GM21723 (cell line): ENCODE data around the gene MFSD12.

Experiments
- ATAC-seq: cut with Tn5 transposase; IDR thresholded peaks from one replicate; pipeline ENCODE4 v1.9.1; 2021; ENCODE audit warnings: mild to moderate bottlenecking, moderate library complexity; ENCODE audit not compliant: unreplicated experiment

Gene MFSD12

DNA sequence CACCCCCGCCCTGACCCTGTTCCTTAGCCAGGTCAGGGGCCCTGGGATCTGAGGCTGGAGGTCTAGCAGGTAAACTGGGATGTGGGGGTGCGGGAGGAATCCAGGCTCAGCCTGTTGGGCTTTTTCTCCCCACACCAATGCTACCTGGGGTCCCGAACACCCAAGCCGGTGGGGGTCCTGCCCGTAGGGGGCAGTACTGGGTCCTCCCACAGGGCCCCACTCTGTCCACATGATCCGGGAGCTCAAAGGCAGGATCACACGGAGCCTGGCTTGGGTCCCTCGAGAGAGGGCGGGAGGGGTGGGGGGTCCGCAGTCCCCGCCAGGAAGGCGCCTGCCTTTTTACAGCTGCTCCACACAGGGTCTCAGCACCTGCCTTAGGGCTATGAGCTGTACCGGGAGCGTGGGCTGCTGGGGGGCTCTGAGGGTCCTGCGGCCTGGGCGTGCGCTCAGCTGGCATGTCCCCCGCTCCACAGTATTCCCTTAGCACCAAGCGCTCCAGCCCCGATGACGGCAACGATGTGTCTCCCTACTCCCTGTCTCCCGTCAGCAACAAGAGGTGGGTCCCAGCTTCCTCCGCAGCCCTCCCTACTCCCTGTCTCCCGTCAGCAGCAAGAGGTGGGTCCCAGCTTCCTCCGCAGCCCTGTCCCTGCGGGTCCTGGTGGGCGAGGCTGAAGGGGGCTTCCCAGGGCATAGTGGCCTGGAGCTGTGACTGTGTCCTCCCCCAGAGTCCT is 30.7 kb downstream of the MFSD12 start:
- no peak for ATAC-seq

DNA sequence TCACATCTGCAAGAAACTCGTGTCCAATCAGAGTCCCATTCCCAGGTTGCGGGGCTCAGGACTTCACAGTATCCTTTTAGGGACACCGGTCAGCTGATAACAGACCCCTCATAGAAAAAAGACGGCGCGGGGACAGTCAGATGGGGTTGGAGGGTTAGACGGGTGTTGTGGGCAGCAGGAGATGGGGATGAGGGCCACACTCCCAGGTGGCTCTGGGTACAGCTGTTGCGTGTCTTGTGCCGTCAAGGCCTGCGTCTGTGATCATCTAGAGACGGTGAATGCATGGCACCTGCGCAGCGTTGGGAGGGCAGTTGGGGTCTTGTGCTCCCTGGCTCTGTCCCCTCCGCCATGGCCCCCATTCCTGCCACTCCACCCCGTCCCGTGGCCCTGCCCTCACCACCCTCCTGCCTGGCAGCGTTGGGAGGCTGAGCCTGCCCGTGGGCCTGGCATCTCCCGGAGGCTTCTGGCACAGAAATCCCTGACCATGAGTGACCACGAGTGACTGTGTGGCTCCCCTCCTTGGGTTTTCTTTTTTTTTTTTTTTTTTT is 32.4 kb downstream of the MFSD12 start:
- no peak for ATAC-seq

DNA sequence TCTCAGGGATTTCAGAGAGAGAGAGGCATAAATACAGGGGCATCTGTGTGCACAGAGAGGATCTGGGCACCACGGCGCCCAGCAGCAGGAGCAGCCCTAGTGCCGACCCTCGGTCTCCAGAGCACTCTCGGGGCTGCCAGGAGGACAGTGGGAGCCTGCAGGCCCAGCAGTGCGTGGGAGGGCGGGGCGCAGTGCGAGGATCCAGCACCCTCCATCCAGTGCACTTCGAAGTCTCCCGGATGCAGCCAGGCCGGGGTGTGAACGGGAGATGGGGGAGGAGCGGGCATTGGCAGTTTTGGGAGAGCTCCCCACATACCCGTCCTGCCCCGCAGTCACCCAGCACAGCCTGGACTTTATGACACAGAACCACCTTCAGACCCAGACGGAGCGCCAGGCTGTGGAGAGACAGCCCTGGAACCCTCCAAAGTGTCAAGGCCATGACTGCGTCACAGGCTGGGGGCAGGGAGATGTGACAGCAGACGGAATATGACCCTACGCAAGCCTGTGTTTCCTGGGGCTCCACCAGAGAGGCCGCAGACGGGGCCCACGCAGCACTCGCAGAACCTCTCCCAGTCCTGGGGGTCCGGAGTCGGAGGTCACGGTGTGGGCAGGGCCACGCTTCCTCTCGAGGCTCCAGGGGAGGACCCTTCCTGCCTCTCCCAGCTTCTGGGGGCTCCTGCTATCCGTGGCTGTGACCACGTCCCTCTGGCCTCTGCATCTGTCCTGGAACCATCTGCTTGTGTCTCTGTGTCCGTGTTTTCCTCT is 33.1 kb downstream of the MFSD12 start:
- ATAC-seq: no peak

DNA sequence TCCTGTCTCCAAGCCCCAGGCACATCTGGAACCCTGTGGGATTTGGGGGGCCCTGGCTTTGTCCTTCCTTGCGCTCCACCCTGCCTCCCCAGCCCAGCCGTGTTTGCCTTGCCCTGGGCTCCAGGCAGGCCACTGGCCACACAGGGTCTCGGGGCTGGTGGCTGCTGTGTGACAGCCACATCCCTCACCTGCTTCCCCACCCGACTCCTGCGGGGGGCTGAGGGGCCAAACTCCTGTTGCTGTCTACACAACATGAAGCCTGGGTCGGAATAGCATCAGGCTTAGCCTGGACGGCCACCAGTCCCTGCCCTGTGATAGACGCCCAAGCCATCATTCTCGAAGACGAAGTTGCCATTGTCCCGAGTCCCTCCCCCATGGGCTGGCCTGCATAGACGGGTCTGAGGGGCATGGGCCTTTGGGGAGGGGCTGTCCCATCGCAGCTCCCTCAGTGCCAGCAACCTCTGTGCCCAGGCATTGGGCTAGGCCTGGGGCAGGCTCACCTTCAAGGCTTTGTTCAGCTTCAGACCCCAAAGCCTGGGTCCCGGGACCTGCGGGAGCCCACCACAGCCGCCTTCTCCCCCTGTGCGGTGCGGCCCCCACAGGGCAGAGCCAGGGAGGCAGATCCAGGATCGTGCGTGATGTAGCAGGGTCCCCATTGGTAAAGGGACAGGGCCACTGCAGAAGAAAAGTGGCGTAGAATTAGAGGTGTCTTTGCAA is 33.9 kb downstream of the MFSD12 start:
- ATAC-seq: no peak

DNA sequence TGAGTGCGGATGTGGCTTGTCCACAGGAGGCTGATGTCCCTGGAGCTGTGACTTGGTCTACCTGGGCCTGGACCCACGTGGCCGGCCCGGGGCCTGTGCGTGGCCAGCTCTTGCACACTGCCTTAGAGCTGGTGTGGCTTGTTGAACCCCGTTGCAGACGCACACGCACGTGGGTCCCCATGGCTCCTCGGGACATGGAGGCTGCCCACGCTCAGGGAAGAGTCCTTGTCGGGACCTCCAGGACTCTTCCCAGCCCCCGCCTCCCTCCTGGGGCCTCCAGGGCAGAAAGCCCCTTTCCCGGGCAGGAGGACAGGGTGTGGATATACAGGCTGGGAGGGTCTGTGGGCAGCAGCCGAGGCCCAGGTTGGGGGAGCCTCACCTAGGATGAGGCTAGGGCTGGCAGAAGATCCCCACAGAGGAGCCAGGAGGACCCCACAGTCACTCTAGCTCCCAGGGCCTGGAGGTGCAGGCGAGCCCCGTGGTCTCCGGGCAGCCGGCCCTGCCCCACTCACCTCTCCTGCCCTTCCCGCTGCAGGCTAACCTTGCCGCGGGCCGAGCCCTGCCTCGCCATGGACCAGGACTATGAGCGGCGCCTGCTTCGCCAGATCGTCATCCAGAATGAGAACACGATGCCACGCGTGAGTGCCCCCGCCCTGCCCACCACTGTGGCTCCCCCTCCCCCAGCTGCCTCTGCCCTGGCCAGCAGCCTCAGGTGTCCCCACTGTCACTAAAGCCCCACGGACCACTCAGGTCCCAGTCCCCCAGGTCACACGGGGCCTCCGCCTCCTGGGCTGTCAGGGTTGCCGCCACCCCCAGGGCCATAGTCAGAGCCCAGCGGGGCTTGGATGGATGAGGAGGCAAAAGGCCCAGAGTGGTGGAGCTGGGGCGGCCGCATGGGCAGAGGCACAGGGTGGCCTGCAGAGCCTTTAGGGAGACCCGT is 34.7 kb downstream of the MFSD12 start:
- no peak for ATAC-seq

DNA sequence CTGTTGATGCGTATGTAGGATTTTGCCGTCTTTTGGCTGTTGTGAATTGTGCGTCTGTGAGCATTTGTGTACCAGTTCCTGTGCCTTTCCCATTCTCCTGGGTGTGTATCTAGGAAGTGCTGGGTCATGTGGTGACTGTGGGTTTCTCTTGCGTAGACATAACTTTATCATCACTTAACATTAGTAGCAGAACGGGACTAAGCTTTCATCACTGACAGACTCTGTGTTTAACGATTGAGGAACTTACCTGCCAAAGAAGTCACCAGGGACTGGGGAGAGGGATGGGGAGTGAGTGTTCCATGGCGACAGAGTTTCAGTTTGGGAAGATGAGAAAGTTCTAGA is 36.3 kb downstream of the MFSD12 start:
- no peak for ATAC-seq

DNA sequence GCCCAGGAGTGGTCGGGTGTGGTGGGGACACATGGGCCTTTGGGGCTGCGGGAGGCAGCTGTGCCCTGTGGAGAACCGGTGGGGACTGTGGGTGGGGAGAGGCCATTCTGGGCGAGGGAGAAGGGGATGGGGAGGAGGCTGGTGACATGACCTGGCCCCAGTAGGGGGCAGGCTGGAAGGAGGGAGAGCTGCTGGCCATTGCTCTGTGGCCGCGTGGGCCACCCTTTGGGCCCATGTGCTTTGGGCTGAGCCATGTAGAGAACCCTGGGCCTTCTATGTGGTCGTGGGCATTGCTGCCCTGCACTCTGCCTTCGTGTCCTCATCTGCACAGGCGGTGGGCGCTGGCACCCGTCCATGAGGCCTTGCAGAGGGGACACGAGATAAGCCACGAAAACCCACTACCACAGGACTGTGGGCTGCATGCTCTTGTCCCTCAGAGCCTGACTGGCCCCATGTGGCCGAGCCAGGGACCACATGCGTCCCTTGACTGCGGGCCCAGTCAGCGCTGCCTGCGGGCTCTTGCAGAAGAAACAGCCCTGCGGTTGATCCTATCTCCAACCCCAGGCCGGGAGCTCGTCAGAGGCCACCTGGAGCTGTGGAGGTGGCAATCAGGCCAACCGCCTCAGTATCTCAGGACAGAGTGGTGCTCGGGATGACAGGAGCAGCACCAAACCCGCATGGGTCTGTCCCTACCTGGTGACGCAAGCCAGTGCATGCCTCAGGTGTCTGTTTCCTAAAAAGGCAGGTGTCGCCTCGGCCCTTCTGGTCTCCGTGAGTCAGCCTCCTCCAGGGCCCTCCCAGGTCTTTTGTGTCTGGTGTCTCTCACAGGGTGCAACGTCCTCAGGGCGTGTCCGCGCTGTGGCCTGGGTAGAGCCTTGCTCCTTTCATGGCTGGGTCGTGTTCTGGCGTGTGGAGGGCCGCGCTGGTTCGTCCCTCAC is 37.0 kb downstream of the MFSD12 start:
- ATAC-seq: no peak

DNA sequence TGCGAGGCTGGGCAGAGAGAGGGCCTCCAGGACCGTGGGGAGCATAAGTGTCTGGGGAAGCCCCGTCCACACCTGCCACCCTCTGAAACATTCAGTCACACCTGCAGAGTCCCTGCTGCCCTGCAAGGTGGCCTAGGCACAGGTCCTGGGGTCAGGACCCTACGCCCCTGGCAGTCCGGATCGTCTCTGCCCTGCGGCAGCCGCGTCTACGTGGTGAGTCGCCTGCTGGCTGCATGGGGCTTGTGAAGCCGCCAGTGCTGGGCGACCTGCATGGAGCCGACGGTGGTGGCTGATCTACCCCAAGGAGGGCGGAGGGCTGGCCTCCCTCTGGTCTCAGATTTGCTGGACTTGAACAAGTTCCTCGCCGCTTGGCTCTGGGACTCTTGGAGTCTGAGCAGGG is 38.3 kb downstream of the MFSD12 start:
- ATAC-seq: no peak

DNA sequence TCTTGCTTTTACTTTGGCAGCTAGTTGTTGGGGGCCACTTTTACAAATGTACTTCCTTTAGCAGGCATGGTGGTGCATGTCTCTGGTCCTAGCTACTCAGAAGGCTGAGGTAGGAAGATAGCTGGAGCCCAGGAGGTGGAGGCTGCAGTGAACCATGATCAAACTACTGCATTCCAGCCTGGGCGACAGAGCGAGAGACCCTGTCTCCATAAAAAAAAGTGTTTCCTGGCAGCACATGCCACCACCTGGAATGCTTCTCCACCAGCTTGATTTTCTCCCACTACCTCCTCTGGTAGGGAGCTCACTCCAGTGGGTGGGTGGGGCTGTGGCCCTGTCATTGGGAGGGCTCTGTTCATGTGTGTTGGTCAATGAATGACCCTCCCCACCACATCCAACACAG is 38.7 kb downstream of the MFSD12 start:
- ATAC-seq: no peak

DNA sequence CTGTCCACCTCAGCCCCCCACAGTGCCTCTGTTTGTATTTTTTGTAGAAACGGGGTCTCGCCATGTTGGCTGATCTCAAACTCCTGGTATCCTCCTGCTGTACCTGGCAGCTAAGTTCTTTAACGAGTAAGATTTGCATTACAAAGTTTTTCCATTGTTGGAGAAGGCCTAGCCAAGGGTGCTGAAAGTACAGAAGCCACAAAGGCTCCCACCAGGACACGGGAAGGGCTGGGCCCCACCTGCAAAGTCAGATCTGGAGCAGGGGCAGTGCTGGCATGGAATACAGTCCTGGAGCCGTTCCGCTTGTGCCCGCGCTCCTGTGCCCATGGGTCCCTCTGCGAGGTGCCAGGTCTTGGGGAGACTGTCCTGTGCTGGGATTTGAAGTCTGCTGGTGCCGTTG is 39.1 kb downstream of the MFSD12 start:
- ATAC-seq: no peak

DNA sequence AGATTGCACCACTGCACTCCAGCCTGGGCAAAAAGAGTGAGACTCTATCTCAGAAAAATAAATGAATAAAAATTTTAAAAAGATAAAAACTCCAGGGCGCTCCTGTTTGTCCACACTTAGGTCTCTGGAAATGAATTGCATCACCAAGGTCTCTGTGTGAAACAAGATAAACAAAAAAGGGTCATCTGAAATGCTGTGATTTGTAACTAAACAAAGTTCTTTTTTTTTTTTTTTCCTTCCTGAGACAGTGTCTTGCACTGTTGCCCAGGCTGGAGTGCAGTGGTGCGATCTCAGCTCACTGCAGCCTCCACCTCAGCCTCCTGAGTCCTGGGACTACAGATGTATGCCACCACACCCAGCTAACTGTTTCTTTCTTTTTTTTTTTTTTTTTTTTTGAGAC is 39.7 kb downstream of the MFSD12 start:
- no peak for ATAC-seq

DNA sequence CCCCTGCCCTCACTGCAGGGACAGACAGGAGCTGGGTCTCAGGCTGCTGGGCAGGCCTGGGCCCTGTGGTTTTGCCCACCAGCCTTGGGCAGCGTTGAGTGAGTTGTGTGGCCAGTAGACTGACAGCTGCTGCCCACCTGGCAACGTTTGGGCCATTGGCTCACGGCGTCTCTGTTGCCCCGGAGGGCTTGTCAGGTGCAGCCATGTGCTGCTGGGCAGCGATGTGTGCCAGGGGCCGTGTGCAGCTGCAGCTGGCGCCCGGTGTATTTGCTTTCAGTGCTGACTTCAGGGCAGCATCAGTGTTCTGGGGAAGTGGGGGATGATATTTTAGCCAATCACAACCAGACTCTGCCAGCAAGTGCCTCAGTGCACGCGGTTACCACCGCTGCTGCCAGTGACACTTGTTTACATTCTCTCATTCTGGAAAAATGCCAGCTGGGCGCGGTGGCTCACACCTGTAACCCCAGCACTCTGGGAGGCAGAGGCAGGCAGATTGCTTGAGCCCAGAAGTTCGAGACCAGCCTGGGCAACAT is 40.6 kb downstream of the MFSD12 start:
- ATAC-seq: no peak

DNA sequence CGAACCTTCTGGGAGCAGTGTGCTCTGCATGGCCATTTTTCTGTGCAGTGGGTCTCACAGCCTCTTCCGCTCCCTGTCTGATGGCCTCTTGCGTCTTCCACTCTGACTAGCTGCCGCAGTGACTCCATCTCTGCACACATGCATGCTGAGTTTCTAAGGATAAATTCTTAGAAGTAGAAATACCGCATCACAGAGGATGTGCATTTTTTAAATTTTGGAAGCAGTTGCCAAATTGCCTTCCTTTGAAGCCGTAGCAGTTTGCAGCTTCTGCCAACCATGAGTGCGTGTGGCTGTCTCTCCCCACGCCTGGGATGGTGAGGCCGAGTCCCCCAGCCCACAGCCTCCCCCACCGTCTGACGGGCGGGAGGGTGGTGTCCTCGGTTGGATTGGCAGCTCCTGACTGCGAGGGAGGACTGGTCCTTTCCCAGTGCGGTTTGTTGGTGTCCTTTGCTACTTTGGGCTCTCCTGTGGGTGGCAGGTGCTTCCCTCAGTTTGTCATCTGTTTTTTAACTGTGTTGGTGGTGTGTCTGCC is 41.4 kb downstream of the MFSD12 start:
- no peak for ATAC-seq

DNA sequence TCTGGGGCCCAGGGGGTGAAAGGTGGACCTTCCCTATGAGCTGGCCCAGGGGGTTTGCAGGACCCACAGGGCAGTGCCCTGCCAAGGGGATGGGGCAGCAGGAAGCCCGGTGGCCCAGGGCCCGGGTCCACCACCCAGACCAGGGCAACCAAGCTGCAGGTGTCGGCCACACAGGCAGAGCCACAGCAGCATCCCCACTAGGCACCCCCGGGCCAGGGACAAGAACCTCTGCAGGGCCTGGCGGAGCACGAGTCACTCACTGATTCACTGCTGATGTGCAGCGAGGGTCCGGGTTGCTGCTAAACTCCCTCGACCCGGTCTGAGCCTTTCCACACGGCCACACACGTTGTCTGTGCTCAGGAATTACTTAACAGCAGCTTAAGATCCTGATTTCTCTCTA is 42.5 kb downstream of the MFSD12 start:
- no peak for ATAC-seq

DNA sequence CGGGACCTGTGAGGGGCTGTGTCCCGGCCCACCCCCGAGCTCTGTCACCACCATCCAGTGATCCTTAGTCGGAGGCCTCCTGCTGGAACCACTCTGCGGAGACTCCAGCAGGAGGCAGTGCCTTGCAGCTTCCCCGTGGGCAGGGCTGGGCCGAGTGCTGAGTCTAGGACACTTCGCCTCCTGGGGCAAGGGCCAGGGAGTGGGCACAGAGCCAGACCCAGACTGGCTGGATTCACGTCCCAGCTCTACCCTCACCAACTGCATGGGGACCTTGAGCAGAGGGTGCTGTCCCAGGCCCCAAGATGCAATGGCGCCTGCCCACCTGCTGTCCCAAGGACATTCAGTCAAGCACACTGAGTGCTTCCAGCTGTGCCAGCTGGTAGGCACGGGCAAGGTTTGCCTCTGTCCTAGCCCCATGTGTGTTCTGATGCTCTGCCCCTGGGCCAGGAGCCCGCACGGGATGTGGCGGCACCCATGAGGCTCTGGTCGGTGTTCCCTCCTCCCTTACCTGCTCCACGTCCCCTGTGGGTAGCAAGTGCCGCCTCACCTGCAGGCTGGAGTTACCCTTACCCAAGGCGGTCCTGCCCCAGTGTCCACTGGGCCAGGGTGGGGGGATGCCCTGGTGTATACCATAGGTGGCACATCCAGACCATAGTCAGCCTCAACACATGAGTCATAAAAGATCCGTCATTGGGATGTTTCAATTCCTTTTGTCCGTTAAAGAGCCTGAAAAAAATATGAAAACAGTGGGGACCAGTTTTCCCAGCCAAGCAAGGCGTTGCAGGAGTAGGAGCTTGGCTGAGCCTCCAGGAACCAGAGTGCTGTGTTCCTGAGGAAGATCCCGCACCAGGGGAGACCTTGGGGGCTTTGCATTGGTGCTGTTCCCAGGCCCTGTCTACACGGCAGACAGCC is 43.9 kb downstream of the MFSD12 start:
- ATAC-seq: no peak

DNA sequence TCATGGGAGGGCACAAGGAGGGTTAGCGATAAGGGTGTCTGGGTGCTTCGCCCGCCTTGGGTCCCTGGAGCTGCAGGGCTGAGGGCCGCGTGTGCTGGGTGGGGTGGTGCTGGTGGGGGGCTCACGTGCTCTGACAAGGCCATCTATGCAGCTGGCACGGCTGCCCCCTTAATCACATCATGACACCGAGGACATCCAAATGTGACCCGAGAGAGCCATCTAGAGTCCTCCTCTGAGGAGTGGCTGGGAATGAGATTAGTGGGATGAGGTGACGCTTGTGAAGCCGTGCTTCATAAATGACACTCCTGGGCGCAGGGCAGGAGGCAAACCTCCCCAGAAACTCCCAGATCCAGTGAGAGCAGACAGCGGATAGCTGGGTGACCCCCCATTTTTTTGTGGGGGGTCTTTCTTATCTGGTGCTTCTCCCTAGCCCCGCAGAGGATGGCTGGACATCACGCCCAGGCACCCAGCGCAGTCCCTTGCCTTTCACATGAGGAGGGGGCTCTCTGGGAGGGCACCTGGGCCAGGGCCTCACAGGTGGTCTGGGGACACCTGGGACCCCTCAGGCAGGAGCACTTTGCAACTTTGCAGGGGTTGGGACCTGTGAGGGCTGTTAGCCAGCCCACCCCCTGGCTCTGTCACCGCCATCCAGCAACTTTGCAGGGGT is 44.7 kb downstream of the MFSD12 start:
- ATAC-seq: no peak

DNA sequence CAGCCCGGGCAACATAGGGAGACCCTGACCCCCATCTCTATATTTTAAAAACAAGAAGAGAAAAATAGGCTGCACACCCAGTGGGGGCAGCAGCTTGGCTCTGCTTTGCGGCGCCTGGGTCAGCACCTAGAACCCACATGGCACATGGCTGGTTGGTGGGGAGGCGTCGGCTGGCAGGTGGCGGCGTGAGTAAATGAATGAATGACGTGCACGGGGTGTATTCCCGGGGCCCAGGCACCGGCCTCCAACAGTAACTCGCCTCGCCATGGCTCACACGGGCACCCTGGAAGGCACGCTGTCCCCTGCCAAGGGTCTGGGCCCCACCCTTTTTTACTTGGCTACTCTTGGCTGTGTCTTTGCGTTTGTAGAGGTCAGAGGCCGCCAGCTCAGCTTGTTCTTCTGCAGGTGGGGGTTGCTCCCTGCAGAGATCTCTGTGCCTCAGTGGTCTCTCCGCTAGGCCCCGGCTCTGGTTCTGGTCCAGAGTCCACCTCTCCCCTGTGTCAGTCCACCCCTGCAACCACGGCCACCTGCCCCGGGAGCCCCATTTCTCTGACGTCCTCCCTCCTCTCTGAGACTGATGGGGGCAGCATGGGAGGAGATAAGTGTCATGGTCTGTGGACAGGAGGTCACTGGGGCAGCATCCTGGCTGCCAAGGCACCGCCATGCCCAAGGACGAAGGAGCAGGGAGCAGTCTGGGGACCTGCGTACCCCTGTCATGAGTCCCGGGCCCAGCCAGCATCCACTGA is 45.7 kb downstream of the MFSD12 start:
- ATAC-seq: no peak
